ENCODE data around the gene SPZ1. TPM values are rescaled to one million over a fixed set of nuclear protein-coding genes. Genes with fewer than 3 reads are reported as not detected.

The SPZ1 gene
- total and polyA plus RNA-seq, 8 donors = not detected

DNA sequence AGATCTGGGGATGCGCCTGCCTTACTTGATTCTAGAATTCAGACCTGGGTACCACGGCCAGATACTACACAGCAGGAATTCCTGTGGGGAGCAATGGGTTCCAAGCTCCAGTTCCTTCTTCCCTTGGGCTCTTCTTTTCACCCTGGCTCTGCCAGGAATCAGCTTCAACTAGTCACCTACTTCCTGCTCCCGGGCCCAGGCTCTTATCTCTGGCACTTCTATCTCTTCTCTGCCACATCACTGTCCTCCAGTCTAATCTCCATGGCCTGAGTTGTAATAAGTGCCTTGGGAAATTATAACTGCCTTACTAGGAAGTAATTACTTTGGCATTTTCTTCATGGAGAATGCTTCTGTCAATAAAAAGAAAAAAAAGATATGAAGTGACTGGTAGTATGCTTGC, 37.7 kb upstream of the SPZ1 start:
- intact Hi-C loops (cut with DNase I) = no loop called here
- Histone ChIP-seq H3K4me3 (no peak overlapping the region), H3K4me1 (no peaks in the 10 kb centered on the region), H3K9me3 (no peaks in the 10 kb centered on the region), H3K27ac (no peak overlapping the region), H3K27me3 (no peaks in the 10 kb centered on the region), H3K36me3 (no peaks in the 10 kb centered on the region)
- TF ChIP-seq, protein P1, sequence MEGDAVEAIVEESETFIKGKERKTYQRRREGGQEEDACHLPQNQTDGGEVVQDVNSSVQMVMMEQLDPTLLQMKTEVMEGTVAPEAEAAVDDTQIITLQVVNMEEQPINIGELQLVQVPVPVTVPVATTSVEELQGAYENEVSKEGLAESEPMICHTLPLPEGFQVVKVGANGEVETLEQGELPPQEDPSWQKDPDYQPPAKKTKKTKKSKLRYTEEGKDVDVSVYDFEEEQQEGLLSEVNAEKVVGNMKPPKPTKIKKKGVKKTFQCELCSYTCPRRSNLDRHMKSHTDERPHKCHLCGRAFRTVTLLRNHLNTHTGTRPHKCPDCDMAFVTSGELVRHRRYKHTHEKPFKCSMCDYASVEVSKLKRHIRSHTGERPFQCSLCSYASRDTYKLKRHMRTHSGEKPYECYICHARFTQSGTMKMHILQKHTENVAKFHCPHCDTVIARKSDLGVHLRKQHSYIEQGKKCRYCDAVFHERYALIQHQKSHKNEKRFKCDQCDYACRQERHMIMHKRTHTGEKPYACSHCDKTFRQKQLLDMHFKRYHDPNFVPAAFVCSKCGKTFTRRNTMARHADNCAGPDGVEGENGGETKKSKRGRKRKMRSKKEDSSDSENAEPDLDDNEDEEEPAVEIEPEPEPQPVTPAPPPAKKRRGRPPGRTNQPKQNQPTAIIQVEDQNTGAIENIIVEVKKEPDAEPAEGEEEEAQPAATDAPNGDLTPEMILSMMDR (IDR thresholded peaks at IDR 0.05) = no peak
- ATAC-seq (peak; percentile 47), DNase-seq (no peak)

DNA sequence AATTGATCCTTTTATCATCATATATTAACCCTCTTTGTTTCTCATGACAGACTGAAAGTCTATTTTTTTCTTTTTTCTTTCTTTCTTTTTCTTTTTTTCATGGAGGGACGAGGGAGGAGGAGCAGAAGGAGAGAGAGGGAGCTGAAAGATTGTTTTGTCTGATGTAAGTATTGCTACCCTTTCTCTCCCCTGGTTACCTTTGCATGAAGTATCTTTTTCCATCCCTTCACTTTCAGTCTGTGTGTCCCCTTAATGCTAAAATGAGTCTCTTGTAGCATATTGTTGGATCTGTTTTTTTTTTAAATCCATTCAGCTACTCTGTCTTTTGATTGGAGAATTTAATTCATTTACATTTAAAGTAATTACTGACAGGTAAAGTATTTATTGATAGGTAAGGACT, 36.4 kb upstream of the SPZ1 start:
- Histone ChIP-seq H3K27me3 (no peaks in the 10 kb centered on the region), H3K4me1 (no peaks in the 10 kb centered on the region), H3K9me3 (no peaks in the 10 kb centered on the region), H3K4me3 (no peak overlapping the region), H3K36me3 (no peaks in the 10 kb centered on the region), H3K27ac (no peak overlapping the region)
- DNase-seq = no peak
- intact Hi-C loops (cut with DNase I) = no loop called here
- TF ChIP-seq, protein P1 (IDR thresholded peaks at IDR 0.05) = no peak
- ATAC-seq = no peak

DNA sequence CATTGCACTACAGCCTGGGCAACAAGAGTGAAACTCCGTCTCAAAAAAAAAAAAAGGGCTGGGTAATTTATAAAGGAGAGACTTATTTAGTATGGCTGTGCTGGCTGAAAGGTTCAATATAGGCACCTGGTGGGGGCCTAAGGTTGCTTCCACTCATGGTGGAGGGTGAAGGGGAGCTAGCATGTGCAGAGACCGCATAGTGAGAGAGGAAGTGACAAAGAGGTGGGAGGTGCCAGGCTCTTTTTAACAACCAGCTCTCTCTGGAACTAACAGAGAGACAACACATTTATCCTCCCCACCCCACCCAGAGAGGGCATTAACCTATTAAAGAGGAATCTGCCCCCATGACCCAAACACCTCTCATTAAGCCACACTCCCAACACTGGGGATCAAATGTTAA, 35.1 kb upstream of the SPZ1 start:
- ATAC-seq = no peak
- no peak for DNase-seq

DNA sequence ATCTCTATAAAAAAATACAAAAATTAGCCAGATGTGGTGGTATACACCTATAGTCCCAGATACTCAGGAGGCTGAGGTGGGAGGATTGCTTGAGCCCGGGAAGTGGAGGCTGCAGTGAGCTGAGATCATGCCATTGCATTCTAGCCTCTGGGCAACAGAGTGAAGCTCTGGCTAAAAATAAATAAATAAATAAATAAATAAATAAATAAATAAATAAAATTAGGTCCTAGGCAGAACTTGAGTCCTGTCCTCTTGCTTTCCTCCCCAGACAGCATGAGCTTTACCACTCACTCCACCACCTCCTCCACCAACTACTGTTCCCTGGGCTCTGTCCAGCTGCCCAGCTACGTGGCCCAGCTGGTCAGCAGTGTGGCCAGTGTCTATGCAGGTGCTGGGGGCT, 31.6 kb upstream of the SPZ1 start:
- DNase-seq (no peak), ATAC-seq (no peak)
- H3K36me3 ChIP-seq = no peaks in the 10 kb centered on the region
- TF ChIP-seq, protein P1 (IDR thresholded peaks at IDR 0.05) = no peak
- intact Hi-C loops (cut with DNase I) = no loop called here
- no peak overlapping the region for H3K4me3 ChIP-seq
- H3K9me3 ChIP-seq = no peaks in the 10 kb centered on the region
- no peaks in the 10 kb centered on the region for H3K27me3 ChIP-seq
- no peaks in the 10 kb centered on the region for H3K4me1 ChIP-seq
- no peak overlapping the region for H3K27ac ChIP-seq

More for the DNA sequence above, 35.1 kb upstream of the SPZ1 start:
- intact Hi-C loops (cut with DNase I) = no loop called here
- TF ChIP-seq, protein P1 (IDR thresholded peaks at IDR 0.05) = no peak
- Histone ChIP-seq H3K27me3 (no peaks in the 10 kb centered on the region), H3K36me3 (no peaks in the 10 kb centered on the region), H3K4me3 (no peak overlapping the region), H3K27ac (no peak overlapping the region), H3K4me1 (no peaks in the 10 kb centered on the region), H3K9me3 (no peaks in the 10 kb centered on the region)

DNA sequence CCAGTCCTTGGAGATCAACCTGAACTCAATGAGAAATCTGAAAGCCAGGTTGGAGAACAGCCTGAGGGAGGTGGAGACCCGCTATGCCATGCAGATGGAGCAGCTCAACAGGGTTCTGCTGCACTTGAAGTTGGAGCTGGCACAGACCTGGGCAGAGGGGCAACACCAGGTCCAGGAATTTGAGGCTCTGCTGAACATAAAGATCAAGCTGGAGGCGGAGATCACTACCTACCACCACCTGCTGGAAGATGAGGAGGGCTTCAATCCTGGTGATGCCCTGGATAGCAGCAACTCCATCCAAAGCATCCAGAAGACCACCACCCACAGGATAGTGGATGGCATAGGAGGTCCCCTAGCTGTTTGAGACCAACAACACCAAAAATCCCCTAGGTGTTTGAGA, 30.5 kb upstream of the SPZ1 start:
- Histone ChIP-seq H3K4me3 (no peak overlapping the region), H3K27me3 (no peaks in the 10 kb centered on the region), H3K4me1 (no peaks in the 10 kb centered on the region), H3K27ac (no peak overlapping the region), H3K36me3 (no peaks in the 10 kb centered on the region), H3K9me3 (no peaks in the 10 kb centered on the region)
- TF ChIP-seq, protein P1 (IDR thresholded peaks at IDR 0.05) = no peak
- ATAC-seq (no peak), DNase-seq (no peak)
- intact Hi-C loops (cut with DNase I) = no loop called here

All from left lung (tissue), 10 donors.